Keratinocyte (primary cell): ENCODE results near the gene S100A13. TPM values are rescaled to one million over a fixed set of nuclear protein-coding genes. Genes with fewer than 3 reads are reported as not detected.

Experiments used
- DNase-seq: peaks from one replicate; pipeline ENCODE4 v3.0.0-alpha.2; 2011; ENCODE audit warnings: low read depth, missing footprints, low spot score
- FAIRE-seq: peaks from 2 replicates; lab custom pipeline; 2011; peaks lifted over from hg19 to GRCh38; lab: Jason Lieb, UNC
- H2AFZ ChIP-seq: 2 replicates; pipeline ENCODE4 v1.6.0; 2012; ENCODE audit warnings: low read length, control low read depth, inconsistent platforms; ENCODE audit not compliant: control insufficient read depth
- H3K27ac ChIP-seq: 2 replicates; pipeline ENCODE4 v1.5.1; 2011; ENCODE audit warnings: low read length; ENCODE audit not compliant: control insufficient read depth, insufficient read depth
- H3K27me3 ChIP-seq: 3 replicates; pipeline ENCODE4 v1.6.0; 2011; ENCODE audit warnings: low read length; ENCODE audit not compliant: control insufficient read depth, insufficient read depth; ENCODE audit errors: extremely low read depth
- H3K36me3 ChIP-seq, 2 experiments: 2 replicates in 1 of 2; 3 replicates in 1 of 2; pipeline ENCODE4 v1.5.1; 2011; ENCODE audit warnings: low read length in 2 of 2, mild to moderate bottlenecking in 1 of 2; ENCODE audit not compliant: control insufficient read depth in 2 of 2, insufficient read depth in 2 of 2; ENCODE audit errors: extremely low read depth in 1 of 2
- H3K4me1 ChIP-seq: 3 replicates; pipeline ENCODE4 v1.5.1; 2011; ENCODE audit warnings: low read length; ENCODE audit not compliant: control insufficient read depth, insufficient read depth; ENCODE audit errors: extremely low read depth
- H3K4me2 ChIP-seq: 3 replicates; pipeline ENCODE4 v1.6.0; 2011; ENCODE audit warnings: low read depth, low read length; ENCODE audit not compliant: control insufficient read depth, insufficient read depth; ENCODE audit errors: extremely low read depth
- H3K4me3 ChIP-seq, 3 experiments: fragments of 200-600 bp in 1 of 3; sonication (generic) in 1 of 3; 2 replicates in 2 of 3; 3 replicates in 1 of 3; pipeline ENCODE4 v1.5.1; 2011 to 2016; ENCODE audit warnings: low read length in 3 of 3, mild to moderate bottlenecking in 3 of 3, control low read depth in 2 of 3, inconsistent platforms in 1 of 3, low read depth in 1 of 3, mixed read lengths in 1 of 3, mixed run types in 1 of 3, moderate library complexity in 1 of 3; ENCODE audit not compliant: control insufficient read depth in 2 of 3, insufficient read depth in 2 of 3; ENCODE audit errors: extremely low read depth in 1 of 3
- H3K79me2 ChIP-seq: 2 replicates; pipeline ENCODE4 v1.6.0; 2012; ENCODE audit warnings: low read length; ENCODE audit not compliant: control insufficient read depth, insufficient read depth
- H3K9ac ChIP-seq: 3 replicates; pipeline ENCODE4 v1.6.0; 2011; ENCODE audit warnings: low read length; ENCODE audit not compliant: control insufficient read depth, insufficient read depth; ENCODE audit errors: extremely low read depth
- H3K9me1 ChIP-seq: 3 replicates; pipeline ENCODE4 v1.6.0; 2011; ENCODE audit warnings: low read length; ENCODE audit not compliant: control insufficient read depth, insufficient read depth; ENCODE audit errors: extremely low read depth
- H3K9me3 ChIP-seq: 2 replicates; pipeline ENCODE4 v1.5.1; 2012; ENCODE audit warnings: low read depth, low read length; ENCODE audit not compliant: control insufficient read depth
- H4K20me1 ChIP-seq: 3 replicates; pipeline ENCODE4 v1.6.0; 2011; ENCODE audit warnings: low read length; ENCODE audit not compliant: control insufficient read depth, insufficient read depth; ENCODE audit errors: extremely low read depth
- EZH2 ChIP-seq: IDR thresholded peaks from one replicate; pipeline ENCODE4 v1.6.1; 2012; ENCODE audit warnings: inconsistent platforms, mild to moderate bottlenecking, low read length, moderate library complexity
- dilution Hi-C: fragments of 300-500 bp; cut with MboI; formaldehyde crosslinking; loops from one replicate; pipeline ENCODE4 v1.7.0; 2020; ENCODE audit warnings: low sequenced_read_pairs; ENCODE audit not compliant: extremely low pct_ligation_motif_present
- polyA plus RNA-seq, 5 experiments: library from polyadenylated mRNA; depleted of rRNA in 3 of 5; stranded (reverse) in 3 of 5; stranded (forward) in 1 of 5; unstranded in 1 of 5; fragments of >200 nt; gene quantifications; 1 replicate in 1 of 5; 2 replicates in 3 of 5; 3 replicates in 1 of 5; pipeline versions ENCODE4 v1.2.1 to v1.2.3, GENCODE V29; 2011 to 2012; ENCODE audit warnings: missing spikeins in 2 of 5, low read depth in 1 of 5, low replicate concordance in 1 of 5
- TF ChIP-seq, protein P1 (sequence below), 3 experiments: IDR thresholded peaks in 1 of 3; conservative IDR thresholded peaks in 1 of 3; optimal IDR thresholded peaks in 1 of 3; 2 replicates in 2 of 3; 3 replicates in 1 of 3; pipeline versions ENCODE3 to v1.5.1; 2011; ENCODE audit warnings: low read length in 3 of 3, mild to moderate bottlenecking in 3 of 3, moderate library complexity in 2 of 3, control low read depth in 1 of 3, inconsistent platforms in 1 of 3; ENCODE audit not compliant: insufficient read depth in 2 of 3; ENCODE audit errors: extremely low read depth in 1 of 3

Gene S100A13
- polyA plus RNA-seq, 1 donor (not counting 4 experiments of a cell fraction or from before 2014, with no cell fraction given), result 215 TPM

DNA sequence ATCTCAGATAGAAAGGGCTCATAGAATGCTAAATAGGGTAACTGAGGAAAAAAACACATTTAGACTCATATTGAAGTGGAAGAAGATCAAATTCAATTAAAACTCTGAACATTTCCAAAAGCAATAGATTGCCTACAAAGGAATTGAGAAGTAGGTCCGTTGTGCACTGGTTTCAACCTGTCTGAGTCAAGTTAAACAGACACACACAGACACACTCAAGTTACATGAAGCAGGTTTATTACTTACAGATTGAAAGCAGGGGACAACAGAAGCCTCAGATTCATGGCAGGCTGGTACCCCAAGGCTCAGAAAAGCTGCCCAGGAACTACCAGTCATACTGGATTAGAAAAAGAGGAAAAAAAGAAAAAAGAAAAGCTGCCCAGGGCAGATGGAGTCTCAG, 41.0 kb downstream of the S100A13 start:
- no peak for DNase-seq
- no peak overlapping the region for H3K9ac ChIP-seq
- TF ChIP-seq, protein P1, sequence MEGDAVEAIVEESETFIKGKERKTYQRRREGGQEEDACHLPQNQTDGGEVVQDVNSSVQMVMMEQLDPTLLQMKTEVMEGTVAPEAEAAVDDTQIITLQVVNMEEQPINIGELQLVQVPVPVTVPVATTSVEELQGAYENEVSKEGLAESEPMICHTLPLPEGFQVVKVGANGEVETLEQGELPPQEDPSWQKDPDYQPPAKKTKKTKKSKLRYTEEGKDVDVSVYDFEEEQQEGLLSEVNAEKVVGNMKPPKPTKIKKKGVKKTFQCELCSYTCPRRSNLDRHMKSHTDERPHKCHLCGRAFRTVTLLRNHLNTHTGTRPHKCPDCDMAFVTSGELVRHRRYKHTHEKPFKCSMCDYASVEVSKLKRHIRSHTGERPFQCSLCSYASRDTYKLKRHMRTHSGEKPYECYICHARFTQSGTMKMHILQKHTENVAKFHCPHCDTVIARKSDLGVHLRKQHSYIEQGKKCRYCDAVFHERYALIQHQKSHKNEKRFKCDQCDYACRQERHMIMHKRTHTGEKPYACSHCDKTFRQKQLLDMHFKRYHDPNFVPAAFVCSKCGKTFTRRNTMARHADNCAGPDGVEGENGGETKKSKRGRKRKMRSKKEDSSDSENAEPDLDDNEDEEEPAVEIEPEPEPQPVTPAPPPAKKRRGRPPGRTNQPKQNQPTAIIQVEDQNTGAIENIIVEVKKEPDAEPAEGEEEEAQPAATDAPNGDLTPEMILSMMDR (optimal IDR thresholded peaks at IDR 0.05 in 1 of 3, IDR thresholded peaks at IDR 0.05 in 1 of 3, conservative IDR thresholded peaks at IDR 0.05 in 1 of 3; ENCODE audit: extremely low read depth in 1 of 3, insufficient read depth in 2 of 3, low read length in 3 of 3), result no peak
- TF ChIP-seq EZH2, result no peak
- FAIRE-seq, result no peak
- dilution Hi-C loops, result no loop called here
- no peaks in the 10 kb centered on the region for H3K36me3 ChIP-seq
- H3K9me3 ChIP-seq, result no peaks in the 10 kb centered on the region
- no peaks in the 10 kb centered on the region for H3K9me1 ChIP-seq
- H3K27me3 ChIP-seq, result no peaks in the 10 kb centered on the region
- no peaks in the 10 kb centered on the region for H3K79me2 ChIP-seq
- H3K27ac ChIP-seq, result no peak overlapping the region
- H4K20me1 ChIP-seq, result no peaks in the 10 kb centered on the region
- no peak overlapping the region for H2AFZ ChIP-seq
- peaks cover 7% of the 10 kb centered on the region for H3K4me1 ChIP-seq
- H3K4me2 ChIP-seq, result no peak overlapping the region
- H3K4me3 ChIP-seq, result no peak overlapping the region

DNA sequence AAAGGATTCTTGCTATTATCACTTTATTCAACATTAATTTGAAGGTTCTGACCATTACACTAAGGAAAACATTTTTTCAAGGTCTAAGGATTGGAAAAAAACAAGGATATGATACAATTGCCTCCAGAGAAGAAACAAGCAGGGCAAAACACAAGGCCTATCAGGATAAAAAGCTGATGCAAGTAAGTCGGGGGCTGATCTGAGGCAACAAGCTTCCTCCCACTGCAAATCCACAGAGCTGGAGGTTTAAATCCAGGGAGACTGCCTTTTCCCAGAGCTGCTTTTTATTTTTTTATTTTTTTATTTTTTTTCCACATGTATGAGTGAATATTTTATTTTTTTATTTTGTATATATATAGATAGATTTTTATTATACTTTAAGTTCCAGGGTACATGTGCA, 42.3 kb downstream of the S100A13 start:
- no peak overlapping the region for H2AFZ ChIP-seq

More for the DNA sequence above, 42.3 kb downstream of the S100A13 start:
- Histone ChIP-seq H3K4me3 (no peak overlapping the region), H3K9me1 (no peaks in the 10 kb centered on the region), H3K27ac (no peak overlapping the region), H4K20me1 (no peaks in the 10 kb centered on the region), H3K4me2 (no peak overlapping the region), H3K79me2 (no peaks in the 10 kb centered on the region), H3K27me3 (no peaks in the 10 kb centered on the region), H3K9ac (no peak overlapping the region), H3K4me1 (peaks cover 7% of the 10 kb centered on the region), H3K36me3 (no peaks in the 10 kb centered on the region), H3K9me3 (no peaks in the 10 kb centered on the region)
- no peak for FAIRE-seq
- TF ChIP-seq, protein P1 (optimal IDR thresholded peaks at IDR 0.05 in 1 of 3, IDR thresholded peaks at IDR 0.05 in 1 of 3, conservative IDR thresholded peaks at IDR 0.05 in 1 of 3; ENCODE audit: extremely low read depth in 1 of 3, insufficient read depth in 2 of 3, low read length in 3 of 3), result no peak
- TF ChIP-seq EZH2, result no peak
- dilution Hi-C loops, result no loop called here
- DNase-seq, result no peak
